HepG2 (cell line): ENCODE results near the gene ROM1. TPM values are rescaled to one million over a fixed set of nuclear protein-coding genes. Genes with fewer than 3 reads are reported as not detected.

Experiments
- BCLAF1 ChIP-seq: fragments of 450-650 bp; IDR thresholded peaks from 2 replicates; pipeline ENCODE4 v1.6.1; 2017; ENCODE audit warnings: mild to moderate bottlenecking
- GLMP ChIP-seq: sonication (generic); formaldehyde crosslinking; IDR thresholded peaks from 2 replicates; pipeline ENCODE4 v1.9.0; 2021; ENCODE audit warnings: missing genetic modification reagents, mild to moderate bottlenecking, borderline replicate concordance
- HCFC1 ChIP-seq: fragments of 150-350 bp; IDR thresholded peaks from 2 replicates; pipeline ENCODE4 v1.6.1; 2014; ENCODE audit warnings: low read depth, low read length
- HINFP ChIP-seq: sonication (generic); formaldehyde crosslinking; IDR thresholded peaks from 2 replicates; pipeline ENCODE4 v1.4.0; 2020; ENCODE audit warnings: low read depth, mild to moderate bottlenecking, missing genetic modification reagents
- HNRNPK ChIP-seq: fragments of 200-400 bp; formaldehyde crosslinking; IDR thresholded peaks from 2 replicates; pipeline ENCODE4 v1.6.1; 2018; ENCODE audit warnings: low read length, low read depth, moderate library complexity, mild to moderate bottlenecking; ENCODE audit not compliant: poor library complexity, severe bottlenecking
- MED13 ChIP-seq: sonication (generic); formaldehyde crosslinking; IDR thresholded peaks from 2 replicates; pipeline ENCODE4 v1.5.0; 2020; ENCODE audit warnings: missing genetic modification reagents
- NR3C1 ChIP-seq: sonication (generic); formaldehyde crosslinking; IDR thresholded peaks from 2 replicates; pipeline ENCODE4 v1.4.0; 2020; ENCODE audit warnings: missing genetic modification reagents
- POLR2A ChIP-seq, 2 experiments: IDR thresholded peaks; 2 replicates each; pipeline ENCODE4 v1.6.1; 2011; ENCODE audit warnings: low read depth in 2 of 2, low read length in 2 of 2, mild to moderate bottlenecking in 1 of 2, moderate library complexity in 1 of 2; ENCODE audit not compliant: insufficient read depth in 1 of 2
- RBFOX2 ChIP-seq: fragments of 200-400 bp; formaldehyde crosslinking; IDR thresholded peaks from 2 replicates; pipeline ENCODE4 v1.6.1; 2017; ENCODE audit warnings: low read depth, mild to moderate bottlenecking, low read length
- SALL1 ChIP-seq: sonication (generic); formaldehyde crosslinking; IDR thresholded peaks from 2 replicates; pipeline ENCODE4 v1.8.0; 2022; ENCODE audit warnings: mild to moderate bottlenecking, missing genetic modification reagents
- SMAD3 ChIP-seq: sonication (generic); formaldehyde crosslinking; IDR thresholded peaks from 2 replicates; pipeline ENCODE4 v1.4.0; 2020; ENCODE audit warnings: missing genetic modification reagents
- SP140L ChIP-seq: sonication (generic); formaldehyde crosslinking; IDR thresholded peaks from 2 replicates; pipeline ENCODE4 v1.4.0; 2020; ENCODE audit warnings: missing genetic modification reagents, borderline replicate concordance
- SP4 ChIP-seq: sonication (generic); formaldehyde crosslinking; IDR thresholded peaks from 2 replicates; pipeline ENCODE4 v1.8.1; 2023; ENCODE audit warnings: mild to moderate bottlenecking, missing genetic modification reagents
- THYN1 ChIP-seq: sonication (generic); formaldehyde crosslinking; IDR thresholded peaks from 2 replicates; pipeline ENCODE4 v1.8.1; 2023; ENCODE audit warnings: low read depth, mild to moderate bottlenecking, moderate library complexity, missing genetic modification reagents, borderline replicate concordance
- YEATS2 ChIP-seq: sonication (generic); formaldehyde crosslinking; IDR thresholded peaks from 2 replicates; pipeline ENCODE4 v1.4.0; 2020; ENCODE audit warnings: missing genetic modification reagents, borderline replicate concordance
- ZNF33B ChIP-seq: sonication (generic); formaldehyde crosslinking; IDR thresholded peaks from 2 replicates; pipeline ENCODE4 v1.5.1; 2020; ENCODE audit warnings: mild to moderate bottlenecking, missing genetic modification reagents
- ZNF547 ChIP-seq: sonication (generic); formaldehyde crosslinking; IDR thresholded peaks from 2 replicates; pipeline ENCODE4 v1.5.1; 2020; ENCODE audit warnings: mild to moderate bottlenecking, missing genetic modification reagents
- ZNF614 ChIP-seq: IDR thresholded peaks from 2 replicates; pipeline ENCODE4 v1.6.1; 2018; ENCODE audit warnings: missing biosample characterization, missing genetic modification reagents, inconsistent platforms, borderline replicate concordance
- ZNF687 ChIP-seq: sonication (generic); formaldehyde crosslinking; IDR thresholded peaks from 2 replicates; pipeline ENCODE4 v1.5.1; 2020; ENCODE audit warnings: mild to moderate bottlenecking, missing genetic modification reagents, moderate library complexity
- ZNF761 ChIP-seq: sonication (generic); formaldehyde crosslinking; conservative IDR thresholded peaks from 2 replicates; pipeline ENCODE4 v1.4.0; 2020; ENCODE audit warnings: mild to moderate bottlenecking, missing genetic modification reagents
- ZNF792 ChIP-seq: IDR thresholded peaks from 2 replicates; pipeline ENCODE4 v1.6.1; 2016
- ZNF891 ChIP-seq: sonication (generic); formaldehyde crosslinking; IDR thresholded peaks from 2 replicates; pipeline ENCODE4 v1.5.0; 2020; ENCODE audit warnings: mild to moderate bottlenecking, missing genetic modification reagents
- polyA plus RNA-seq, 8 experiments: library from polyadenylated mRNA; depleted of rRNA in 3 of 8; stranded (reverse) in 7 of 8; unstranded in 1 of 8; fragments of >200 nt; fragmentation: Illumina TruSeq in 4 of 8; extraction: Trizol in 4 of 8; gene quantifications; 2 replicates each; pipeline versions ENCODE4 v1.2.1 to v1.2.3, GENCODE V29; 2011 to 2016; ENCODE audit warnings: low read depth in 4 of 8, missing spikeins in 1 of 8, mixed read lengths in 1 of 8; ENCODE audit not compliant: insufficient read depth in 1 of 8
- total RNA-seq, 5 experiments: library from RNA; depleted of rRNA; stranded (reverse); fragments of >200 nt; fragmentation: Illumina TruSeq; extraction: Trizol; gene quantifications; 2 replicates each; pipeline ENCODE4 v1.2.3, GENCODE V29; 2016; ENCODE audit warnings: low read depth in 1 of 5

The ROM1 gene
- total and polyA plus RNA-seq, 2 of the 13 experiments (the other 11 are each of a cell fraction or from before 2014, with no cell fraction given) = 1.2 to 2.4 TPM

GRCh38 chr11:62575156-62575555, 37.9 kb upstream of the ROM1 start (continued):
- TF ChIP-seq GLMP (CRISPR knock-in tag) (no peak), BCLAF1 (no peak), MED13 (CRISPR knock-in tag) (no peak), HCFC1 (no peak), THYN1 (CRISPR knock-in tag) (no peak), ZNF547 (CRISPR knock-in tag) (no peak), ZNF792 (no peak), RBFOX2 (peak; percentile 71), HINFP (no peak), SP4 (CRISPR knock-in tag) (peak; percentile 7; the same call in 1 of the 2 replicates), ZNF687 (0 out of 2 replicates have a peak, but pooled peaks have one; percentile 29), NR3C1 (no peak), HNRNPK (no peak), SP140L (CRISPR knock-in tag) (no peak), SMAD3 (CRISPR knock-in tag) (no peak), ZNF614 (no peak), ZNF761 (no peak), ZNF891 (no peak), ZNF33B (no peak), POLR2A (IDR thresholded peaks at IDR 0.05; ENCODE audit: insufficient read depth in 1 of 2, low read depth in 2 of 2, low read length in 2 of 2) (peak in 1 of 2 experiments; percentile 25; a peak in 1 of 4 replicates), SALL1 (0 out of 2 replicates have a peak, but pooled peaks have one; percentile 15), YEATS2 (CRISPR knock-in tag) (no peak)
